Thymus (tissue), 11 donors: ENCODE results near the gene TRIM26. TPM values are rescaled to one million over a fixed set of nuclear protein-coding genes. Genes with fewer than 3 reads are reported as not detected.

Experiments
- DNase-seq, 9 donors: peaks; one replicate each; pipeline ENCODE4 v3.0.0-alpha.2; 2013; ENCODE audit warnings: low spot score in 9 of 9, low read depth in 6 of 9, missing footprints in 1 of 9
- H3K27ac ChIP-seq, 2 donors: one replicate each; pipeline ENCODE4 v1.5.1; 2013; ENCODE audit warnings: control low read depth in 1 of 2, low read depth in 1 of 2, low read length in 1 of 2, mild to moderate bottlenecking in 1 of 2, moderate library complexity in 1 of 2
- H3K27me3 ChIP-seq, 2 donors: one replicate each; pipeline ENCODE4 v1.5.1; 2013; ENCODE audit warnings: low read length in 1 of 2; ENCODE audit not compliant: control insufficient read depth in 2 of 2, insufficient read depth in 1 of 2
- H3K36me3 ChIP-seq, 2 donors: one replicate each; pipeline ENCODE4 v1.5.1; 2013; ENCODE audit warnings: low read length in 1 of 2, mild to moderate bottlenecking in 1 of 2, moderate library complexity in 1 of 2; ENCODE audit not compliant: control insufficient read depth in 2 of 2, insufficient read depth in 2 of 2
- H3K4me1 ChIP-seq, 2 donors: one replicate each; pipeline ENCODE4 v1.5.1; 2013; ENCODE audit warnings: low read length in 2 of 2; ENCODE audit not compliant: control insufficient read depth in 2 of 2, insufficient read depth in 2 of 2
- H3K4me3 ChIP-seq, 2 donors: one replicate each; pipeline ENCODE4 v1.5.1; 2013; ENCODE audit warnings: low read length in 2 of 2, control low read depth in 1 of 2, mild to moderate bottlenecking in 1 of 2
- H3K9me3 ChIP-seq, 2 donors: one replicate each; pipeline ENCODE4 v1.5.1; 2013; ENCODE audit warnings: low read length in 1 of 2, mild to moderate bottlenecking in 1 of 2; ENCODE audit not compliant: control insufficient read depth in 2 of 2, insufficient read depth in 1 of 2
- WGBS: extraction: QIAGEN DNeasy Blood & Tissue Kit; methylation state at CpG from one replicate; pipeline ENCODE4 v1.1.7; 2013; 5-methylcytosine and 5-hydroxymethylcytosine counted together
- polyA plus RNA-seq: library from polyadenylated mRNA; stranded (reverse); fragments of 200-250 nt; gene quantifications from one replicate; pipeline ENCODE4 v1.2.3, GENCODE V29; 2013
- total RNA-seq: library from RNA; stranded (reverse); fragments of 120-200 nt; gene quantifications from one replicate; pipeline ENCODE4 v1.2.4, GENCODE V29; 2013
- donor health status: healthy.

TRIM26 gene
- total and polyA plus RNA-seq, 2 donors = 19.7 to 31.3 TPM

- H3K4me3 ChIP-seq = no peak overlapping the region
- DNase-seq = no peak
- H3K27me3 ChIP-seq = no peaks in the 10 kb centered on the region
- H3K9me3 ChIP-seq = peaks cover 0 to 3% of the 10 kb centered on the region in 2 donors
- WGBS = 95% methylated on average over 17 of the region's 17 CpGs
- no peak overlapping the region for H3K27ac ChIP-seq
- H3K36me3 ChIP-seq = no peaks in the 10 kb centered on the region
- H3K4me1 ChIP-seq = no peaks in the 10 kb centered on the region
Observed at GRCh38 chr6:30154061-30154460, 59.1 kb downstream of the TRIM26 start.

- no peak overlapping the region for H3K27ac ChIP-seq
- no peaks in the 10 kb centered on the region for H3K4me1 ChIP-seq
- no peak overlapping the region for H3K4me3 ChIP-seq
- no peaks in the 10 kb centered on the region for H3K27me3 ChIP-seq
- WGBS = 91% methylated on average over 3 of the region's 3 CpGs
- DNase-seq = no peak
- H3K36me3 ChIP-seq = no peaks in the 10 kb centered on the region
- peaks cover 0 to 3% of the 10 kb centered on the region in 2 donors for H3K9me3 ChIP-seq
Observed at GRCh38 chr6:30152910-30153610, 60.1 kb downstream of the TRIM26 start.

DNA sequence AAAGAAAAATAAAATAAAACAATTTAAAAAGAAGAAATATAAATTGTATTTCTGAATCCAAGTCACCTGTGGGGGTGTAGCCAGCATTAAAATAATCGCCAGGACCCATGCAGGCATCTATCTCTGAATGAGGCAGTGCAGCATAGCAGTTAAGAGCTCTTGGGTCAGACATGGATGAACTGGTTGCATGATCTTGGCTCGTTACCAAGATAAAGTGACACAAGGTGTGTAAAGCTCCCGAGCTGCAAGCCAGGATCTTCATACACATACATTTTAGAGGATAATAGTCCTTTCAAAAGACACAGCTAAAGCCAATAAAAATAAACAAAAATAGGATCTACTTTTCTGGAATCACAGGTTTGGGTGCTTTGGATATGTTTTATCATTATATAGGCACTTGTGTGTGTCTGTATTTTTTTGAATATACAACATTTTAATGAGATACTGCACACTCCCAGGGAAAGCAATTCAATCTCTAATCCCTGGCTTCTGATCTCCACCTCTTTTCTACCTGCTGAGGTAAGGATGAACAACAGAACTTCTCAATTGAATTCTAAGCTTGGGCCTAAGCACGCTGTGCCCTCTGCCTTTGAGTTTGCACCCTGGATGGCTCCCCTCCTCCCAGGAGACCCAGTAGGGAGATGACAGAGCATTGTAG is 61.1 kb downstream of the TRIM26 start:
- Histone ChIP-seq H3K27me3 (no peaks in the 10 kb centered on the region), H3K4me3 (no peak overlapping the region), H3K4me1 (no peaks in the 10 kb centered on the region), H3K27ac (no peak overlapping the region), H3K9me3 (peaks cover 0 to 3% of the 10 kb centered on the region in 2 donors), H3K36me3 (no peaks in the 10 kb centered on the region)
- WGBS = 86% methylated on average over 4 of the region's 4 CpGs
- DNase-seq = no peak

DNA sequence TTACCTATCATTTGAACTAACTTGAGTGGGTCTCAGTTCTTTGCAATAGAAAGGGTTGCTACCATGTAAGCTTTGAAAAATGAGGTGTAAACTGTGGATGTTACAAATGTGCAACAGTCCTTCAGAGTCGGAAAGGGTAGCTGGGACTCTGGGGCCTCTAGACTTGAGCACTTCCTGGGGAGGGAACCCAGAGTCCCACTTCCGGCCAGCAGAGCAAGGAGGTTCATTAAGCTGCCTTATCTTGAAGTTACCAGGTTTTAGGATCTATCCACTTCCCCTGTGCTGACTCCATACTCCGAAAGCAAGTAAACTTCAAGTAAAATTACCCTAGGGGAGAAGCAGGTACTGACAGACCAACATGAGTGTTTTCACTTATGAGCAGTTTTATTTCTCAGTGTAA is 61.6 kb downstream of the TRIM26 start:
- H3K27me3 ChIP-seq = no peaks in the 10 kb centered on the region
- no peaks in the 10 kb centered on the region for H3K4me1 ChIP-seq
- no peak overlapping the region for H3K27ac ChIP-seq
- peaks cover 0 to under 1% of the 10 kb centered on the region in 2 donors for H3K9me3 ChIP-seq
- no peaks in the 10 kb centered on the region for H3K36me3 ChIP-seq
- H3K4me3 ChIP-seq = no peak overlapping the region
- WGBS = 20% methylated on average over 3 of the region's 3 CpGs
- DNase-seq = no peak

- no peaks in the 10 kb centered on the region for H3K36me3 ChIP-seq
- 94% methylated on average over 10 of the region's 10 CpGs for WGBS
Observed at GRCh38 chr6:30150671-30151395, 62.4 kb downstream of the TRIM26 start.

GRCh38 chr6:30149858-30150550 is 63.2 kb downstream of the TRIM26 start:
- Histone ChIP-seq H3K27ac (no peak overlapping the region), H3K4me3 (no peak overlapping the region), H3K27me3 (peaks cover 0 to 2% of the 10 kb centered on the region in 2 donors), H3K9me3 (no peaks in the 10 kb centered on the region), H3K4me1 (no peaks in the 10 kb centered on the region), H3K36me3 (no peaks in the 10 kb centered on the region)
- no peak for DNase-seq
- WGBS = 85% methylated on average over 7 of the region's 7 CpGs

More at GRCh38 chr6:30150671-30151395, 62.4 kb downstream of the TRIM26 start:
- Histone ChIP-seq H3K4me3 (no peak overlapping the region), H3K9me3 (no peaks in the 10 kb centered on the region), H3K27me3 (peaks cover 0 to under 1% of the 10 kb centered on the region in 2 donors), H3K27ac (no peak overlapping the region), H3K4me1 (no peaks in the 10 kb centered on the region)
- DNase-seq = no peak

DNA sequence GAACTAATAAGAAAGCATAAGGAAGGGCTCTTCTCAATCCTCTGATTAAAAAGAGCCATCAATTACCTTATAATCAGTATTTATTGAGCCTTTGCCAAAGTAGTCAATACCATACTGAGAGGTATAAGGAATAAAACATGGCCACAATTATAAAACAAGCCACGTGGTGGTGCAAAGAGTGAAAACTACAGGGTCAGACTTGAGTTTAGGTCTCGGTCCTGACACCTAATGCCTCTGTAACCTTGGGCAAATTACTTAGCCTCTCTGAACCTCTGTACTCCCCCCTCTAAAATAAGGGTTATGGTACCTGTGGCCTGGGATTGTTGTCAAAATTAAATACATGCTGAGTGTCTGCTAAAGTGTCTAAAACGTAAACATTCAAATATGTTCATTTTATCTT is 64.0 kb downstream of the TRIM26 start:
- WGBS = 89% methylated on average over 3 of the region's 3 CpGs
- peaks cover 0 to 2% of the 10 kb centered on the region in 2 donors for H3K27me3 ChIP-seq
- DNase-seq = no peak

DNA sequence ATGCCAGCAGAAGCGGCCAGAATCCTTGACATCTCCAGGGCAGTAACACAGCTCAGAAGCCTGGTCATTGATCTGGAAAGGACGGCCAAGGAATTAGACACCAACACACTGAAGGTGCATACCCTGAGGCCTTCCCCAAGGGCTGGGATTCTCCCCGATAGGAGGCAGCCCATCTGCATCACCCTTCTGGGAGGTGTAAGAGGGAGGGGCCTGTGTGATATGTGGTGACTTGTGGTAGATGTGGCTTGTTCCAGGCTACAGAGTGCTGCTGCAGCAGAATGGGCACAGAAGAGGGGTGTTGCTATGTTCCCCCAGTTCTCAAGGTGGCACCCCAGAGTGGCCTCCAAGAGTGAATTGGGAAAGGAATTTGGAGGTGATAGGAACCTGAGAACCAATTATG is 66.1 kb downstream of the TRIM26 start:
- Histone ChIP-seq H3K4me3 (no peak overlapping the region), H3K27me3 (peaks cover 0 to 2% of the 10 kb centered on the region in 2 donors), H3K27ac (no peak overlapping the region), H3K4me1 (no peaks in the 10 kb centered on the region), H3K36me3 (no peaks in the 10 kb centered on the region), H3K9me3 (no peaks in the 10 kb centered on the region)
- 75% methylated on average over 3 of the region's 3 CpGs for WGBS
- no peak for DNase-seq

More for the DNA sequence above, 64.0 kb downstream of the TRIM26 start:
- Histone ChIP-seq H3K9me3 (no peaks in the 10 kb centered on the region), H3K27ac (no peak overlapping the region), H3K4me3 (no peak overlapping the region), H3K36me3 (no peaks in the 10 kb centered on the region), H3K4me1 (no peaks in the 10 kb centered on the region)
